HG03558 (cell line): ENCODE data around the gene ALG9.

ENCODE experiments used
- ATAC-seq: cut with Tn5 transposase; IDR thresholded peaks from one replicate; pipeline ENCODE4 v1.9.1; 2021; ENCODE audit warnings: moderate number of reproducible peaks; ENCODE audit not compliant: unreplicated experiment; ENCODE audit errors: extremely low read depth

Gene ALG9

DNA sequence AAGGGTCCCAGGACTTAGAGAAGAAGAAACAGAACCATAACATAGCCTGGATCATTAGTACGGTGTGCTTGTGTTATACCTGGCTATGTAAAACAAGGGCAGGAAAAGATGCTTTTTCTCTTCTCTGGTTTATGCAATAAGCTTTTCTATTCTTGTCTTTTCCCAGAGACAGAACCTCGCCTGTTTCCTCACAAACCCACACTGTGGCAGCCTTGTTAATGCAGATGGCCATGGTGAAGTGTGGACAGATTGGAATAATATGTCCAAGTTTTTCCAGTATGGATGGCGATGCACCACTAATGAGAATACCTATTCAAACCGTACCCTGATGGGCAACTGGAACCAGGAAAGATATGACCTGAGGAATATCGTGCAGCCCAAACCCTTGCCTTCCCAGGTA lies 10.8 kb upstream of the ALG9 start:
- no peak for ATAC-seq

DNA sequence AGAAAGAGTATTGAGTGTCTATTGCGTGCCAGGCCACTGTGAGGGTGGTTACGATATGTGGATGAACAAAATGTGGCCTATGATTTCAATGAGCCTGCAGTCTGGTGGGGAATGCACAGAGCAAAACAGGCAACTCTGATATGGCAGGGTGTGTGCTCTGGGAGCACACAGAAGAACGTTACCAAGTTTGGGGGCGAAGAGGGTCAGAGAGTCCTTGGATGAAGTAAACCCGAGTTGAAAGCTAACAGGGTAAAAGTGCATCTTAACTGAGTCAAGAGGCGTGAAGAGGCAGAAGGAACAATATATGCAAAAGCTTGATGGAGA lies 8.2 kb upstream of the ALG9 start:
- no peak for ATAC-seq

DNA sequence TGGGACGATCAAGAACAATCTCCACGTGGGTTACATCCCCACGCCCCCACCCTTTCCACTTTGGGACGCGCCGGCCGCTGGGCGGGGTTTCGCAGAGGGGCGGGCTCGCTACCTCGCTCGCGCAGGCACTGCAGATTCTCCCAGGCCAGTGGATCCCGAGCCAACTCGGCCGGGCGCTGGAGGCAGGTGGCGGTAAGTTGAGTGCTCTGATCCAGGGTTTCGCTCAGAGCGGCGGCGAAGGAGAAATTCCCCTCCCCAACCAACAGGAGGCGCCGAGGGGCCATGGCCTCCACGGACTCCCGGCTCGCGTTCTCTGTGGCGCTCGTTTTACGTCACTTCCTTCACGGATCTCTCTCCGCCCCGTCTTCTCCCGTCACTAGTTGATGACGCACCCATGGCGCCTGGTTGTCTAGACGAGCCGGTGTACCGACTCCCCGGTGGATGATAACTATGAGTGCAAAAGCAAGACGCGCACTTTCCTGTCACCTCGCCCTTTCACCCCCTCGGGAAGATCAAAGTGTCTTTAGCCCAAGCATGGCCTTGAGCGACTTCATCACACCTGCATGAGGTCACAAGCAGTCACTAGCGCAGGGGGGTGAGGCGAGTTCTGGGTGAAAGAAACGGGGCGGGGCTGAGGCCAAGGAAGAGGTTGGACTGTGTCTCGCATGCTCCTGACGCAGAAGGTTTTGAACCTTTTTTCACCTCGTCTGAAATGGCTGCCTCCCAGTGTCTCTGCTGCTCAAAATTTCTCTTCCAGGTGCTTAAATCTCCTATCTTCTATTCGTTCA lies 7.7 kb upstream of the ALG9 start, which contains the start of the genes CFAP68 and FDXACB1:
CFAP68 (plus strand) TSS at position 693 of the 788 bp plus-strand sequence; CDS start at position 713, 20 bp downstream.
FDXACB1 (minus strand) TSS at position 317 of the 788 bp plus-strand sequence; CDS start at position 284, 33 bp downstream.
- peak; percentile 68 for ATAC-seq

DNA sequence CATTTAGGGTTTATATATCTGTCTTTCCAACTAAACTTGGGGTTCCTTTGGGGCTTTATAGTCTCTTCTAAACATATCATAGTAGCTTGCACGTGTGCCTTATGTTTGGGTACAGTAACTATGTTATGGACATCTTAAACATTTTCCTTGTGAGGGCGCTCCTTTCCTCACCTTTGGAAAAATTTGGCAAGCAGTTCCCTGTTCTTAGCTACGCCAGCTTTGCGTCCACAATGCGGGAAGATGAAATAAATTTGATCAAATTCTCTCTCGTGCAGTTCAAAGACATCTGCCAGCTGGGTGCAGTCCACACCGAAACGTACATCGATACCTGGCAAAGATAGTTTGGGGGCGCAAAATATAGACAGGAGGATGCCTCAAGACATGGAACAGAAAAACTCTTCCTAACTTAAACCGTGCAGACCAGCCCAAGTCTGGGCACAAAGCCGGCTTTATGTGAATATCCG lies 7.0 kb upstream of the ALG9 start:
- ATAC-seq, result no peak

DNA sequence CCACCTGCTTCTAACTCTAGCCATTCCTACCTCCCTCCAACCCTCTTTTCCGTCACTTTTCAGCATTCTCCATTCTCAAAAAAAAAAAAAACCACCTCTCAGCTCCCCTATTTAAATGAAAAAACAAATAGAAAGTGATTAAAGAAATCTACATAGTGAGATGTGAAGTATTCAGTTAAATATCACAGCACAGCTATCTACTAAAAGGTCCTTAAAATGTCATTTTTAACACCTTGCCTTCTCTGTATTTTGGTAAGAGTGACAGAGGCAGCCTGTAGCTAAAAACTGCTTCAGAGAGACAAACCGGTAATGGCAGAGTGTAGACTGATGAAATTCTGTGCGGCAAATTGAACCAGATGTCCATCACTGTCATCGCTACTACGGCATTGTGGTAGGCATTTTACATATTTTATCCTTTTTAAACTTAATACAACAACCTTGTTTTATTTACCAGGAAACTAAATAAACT lies 346 bp upstream of the ALG9 start:
- no peak for ATAC-seq

DNA sequence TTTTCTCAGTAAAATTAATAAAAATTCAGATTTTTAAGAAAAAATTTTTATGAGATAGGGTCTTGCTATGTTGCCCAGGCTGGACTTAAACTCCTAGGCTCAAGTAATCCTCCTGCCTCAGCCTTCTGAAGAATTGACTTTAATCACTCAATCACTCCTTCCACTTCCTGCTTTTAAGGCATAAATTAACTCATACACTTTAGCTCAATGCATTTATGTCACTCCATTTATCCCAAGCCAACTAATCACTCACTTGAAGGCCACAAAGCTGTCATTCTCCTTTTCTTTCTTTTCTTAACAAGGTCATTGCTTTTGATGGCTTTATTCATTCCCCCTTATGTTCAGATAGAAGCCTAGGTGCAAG lies 877 bp downstream of the ALG9 start:
- ATAC-seq, result no peak

DNA sequence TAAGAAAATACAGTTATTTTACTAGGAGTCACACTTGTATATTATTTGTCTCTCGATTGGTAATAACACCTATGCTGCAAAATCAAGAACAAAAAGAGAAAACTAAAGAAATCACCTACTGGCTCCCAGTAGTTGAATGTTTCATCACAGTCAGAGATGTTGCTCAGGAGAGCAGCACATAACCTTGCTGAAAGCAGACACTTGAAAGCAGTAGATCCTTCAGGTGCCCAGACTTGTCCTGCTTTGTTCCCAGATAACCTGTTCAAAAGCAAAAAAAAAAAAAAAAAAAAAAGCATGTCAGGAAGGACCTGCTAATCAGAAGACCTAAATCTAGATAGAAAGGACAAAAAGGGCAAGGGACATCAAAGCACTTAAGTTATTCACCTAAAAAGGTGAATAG lies 1.3 kb downstream of the ALG9 start:
- ATAC-seq, result no peak

DNA sequence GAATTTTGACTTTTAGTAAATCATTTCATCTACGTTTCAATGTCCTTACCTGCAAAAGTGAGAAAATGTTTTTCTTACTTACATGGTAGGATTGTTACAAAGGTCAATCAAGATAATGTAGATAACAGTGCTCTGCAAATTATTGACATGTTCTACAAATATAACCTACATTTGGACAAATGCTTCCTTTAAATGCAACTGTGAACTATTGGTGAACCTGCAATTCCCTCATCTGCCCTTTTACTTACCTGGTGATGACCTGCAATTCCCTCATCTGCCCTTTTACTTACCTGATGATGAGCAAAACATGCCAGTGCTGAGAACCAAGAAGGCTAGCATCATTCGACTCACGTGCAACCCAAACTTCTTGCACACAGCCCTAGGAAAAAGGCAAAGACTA lies 11.1 kb downstream of the ALG9 start:
- ATAC-seq, result no peak

DNA sequence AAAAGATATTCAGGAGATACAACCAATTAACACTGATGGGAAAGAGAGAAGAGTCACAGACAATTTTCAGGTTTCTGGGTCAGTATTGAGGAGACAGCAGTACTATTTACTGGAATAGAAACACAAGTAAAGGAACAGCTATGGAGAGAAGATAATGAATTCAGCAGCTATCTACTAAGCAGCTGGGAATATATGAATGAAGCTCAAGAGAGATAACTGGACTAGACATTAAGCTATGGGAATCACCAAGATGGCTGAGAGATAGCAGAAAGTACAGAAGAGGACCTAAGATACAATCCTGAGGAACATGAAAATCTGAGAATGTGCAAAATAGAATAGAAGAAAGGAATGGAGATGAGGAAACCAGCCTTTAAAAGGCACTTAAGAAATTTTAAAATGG lies 15.9 kb downstream of the ALG9 start:
- ATAC-seq, result no peak

DNA sequence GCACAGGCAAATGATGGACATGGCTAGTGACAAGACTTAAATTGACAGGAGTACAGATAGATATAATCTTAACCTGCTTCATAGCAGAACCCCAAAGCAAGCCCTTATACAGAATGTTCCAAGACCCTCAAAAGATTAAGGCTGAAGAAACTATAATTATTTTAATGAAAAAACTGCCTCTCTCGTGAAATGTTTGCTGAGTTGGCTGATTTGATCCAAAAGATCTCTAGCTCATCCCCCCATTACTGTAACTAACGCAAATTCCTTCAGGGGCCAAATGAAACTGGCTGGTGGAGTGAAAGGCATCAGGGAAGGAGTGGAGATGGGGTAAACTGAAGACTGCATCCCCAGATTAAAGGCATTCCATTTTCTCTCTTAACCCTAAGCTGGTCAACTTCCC lies 19.3 kb downstream of the ALG9 start:
- no peak for ATAC-seq

DNA sequence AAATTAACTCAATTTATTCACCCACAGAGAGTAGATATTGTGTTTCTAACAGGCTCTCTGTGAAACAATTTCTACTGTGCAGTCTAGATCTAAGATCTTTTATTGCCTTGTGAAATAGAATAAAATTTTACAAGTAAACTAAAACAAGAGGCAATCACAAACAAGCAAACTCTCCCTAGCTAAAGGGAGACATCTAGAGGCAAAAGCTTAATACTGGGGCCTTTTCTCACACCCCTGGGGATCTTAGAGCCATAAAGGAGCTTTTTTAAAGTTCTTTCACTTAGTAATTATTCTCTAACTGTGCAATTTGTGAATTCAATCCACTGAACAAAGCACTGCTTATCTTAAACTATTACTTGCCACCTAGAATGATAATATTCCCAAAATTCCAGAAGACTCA lies 19.7 kb downstream of the ALG9 start:
- ATAC-seq, result no peak

DNA sequence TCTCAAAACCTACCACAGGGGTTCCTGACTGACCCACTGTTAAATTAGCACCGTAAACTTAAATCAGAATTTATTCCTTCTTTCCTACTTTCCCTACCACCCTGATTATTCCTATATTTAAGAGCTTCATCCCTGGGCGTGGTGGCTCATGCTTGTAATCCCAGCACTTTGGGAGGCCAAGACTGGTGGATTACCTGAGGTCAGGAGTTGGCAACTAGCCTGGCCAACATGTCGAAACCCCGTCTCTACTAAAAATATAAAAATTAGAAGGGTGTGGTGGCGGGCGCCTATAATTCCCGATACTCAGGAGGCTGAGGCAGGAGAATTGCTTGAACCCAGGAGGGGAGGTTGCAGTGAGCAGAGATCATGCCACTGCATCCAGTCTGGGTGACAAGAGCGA lies 20.3 kb downstream of the ALG9 start:
- ATAC-seq, result no peak

DNA sequence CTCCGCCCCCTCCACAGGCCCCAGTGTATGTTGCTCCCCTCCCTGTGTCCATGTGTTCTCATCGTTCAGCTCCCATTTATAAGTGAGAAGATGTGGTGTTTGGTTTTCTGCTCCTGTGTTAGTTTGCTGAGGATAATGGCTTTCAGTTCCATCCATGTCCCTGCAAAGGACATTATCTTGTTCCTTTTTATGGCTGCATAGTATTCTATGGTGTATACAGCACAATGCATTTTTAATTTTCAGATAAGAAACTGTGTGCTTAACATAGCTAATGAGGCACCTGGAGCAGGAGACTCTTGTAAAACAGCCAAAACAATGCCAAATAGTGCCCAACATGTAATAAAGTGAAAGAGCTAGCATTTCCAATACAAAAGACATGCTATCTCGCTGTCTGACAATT lies 21.8 kb downstream of the ALG9 start:
- ATAC-seq, result no peak

DNA sequence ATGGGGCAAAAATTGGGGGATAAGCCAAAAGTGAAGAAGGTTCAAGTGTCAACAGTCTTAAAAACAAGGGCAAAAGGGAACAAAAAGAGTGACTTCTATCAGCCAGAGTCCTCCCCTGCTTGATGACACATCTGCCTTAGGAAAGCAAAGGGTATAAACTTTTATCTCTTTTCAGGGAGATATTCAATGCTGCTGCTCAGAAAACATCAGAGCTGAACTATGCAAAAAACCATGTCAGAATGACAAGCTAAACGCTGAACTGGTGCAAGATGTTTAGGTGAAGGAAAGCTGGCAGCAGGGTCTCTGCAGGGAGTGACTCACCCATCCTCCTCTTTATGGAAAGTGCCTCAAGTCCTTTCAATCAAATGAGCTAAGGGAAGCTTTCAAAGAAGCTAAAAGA lies 24.7 kb downstream of the ALG9 start:
- ATAC-seq, result no peak

DNA sequence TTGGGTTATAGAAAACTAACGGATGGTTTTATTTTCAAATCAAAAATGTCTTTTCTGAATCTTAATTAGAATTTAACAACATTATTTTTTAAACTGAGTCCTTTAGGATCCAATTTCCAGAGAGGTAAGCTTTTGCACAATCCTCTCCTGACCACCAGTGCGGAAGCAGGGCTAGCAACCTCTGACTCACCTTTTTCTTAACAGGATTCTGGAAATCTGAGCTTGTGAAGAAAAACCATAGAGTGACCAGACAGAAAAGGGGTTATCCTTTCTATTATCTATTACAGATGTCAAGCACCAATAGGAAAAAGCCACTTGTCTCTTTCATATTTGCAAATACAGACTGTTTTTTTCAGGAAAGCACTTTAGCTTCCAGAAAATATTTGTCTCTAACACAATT lies 25.3 kb downstream of the ALG9 start:
- ATAC-seq, result no peak

DNA sequence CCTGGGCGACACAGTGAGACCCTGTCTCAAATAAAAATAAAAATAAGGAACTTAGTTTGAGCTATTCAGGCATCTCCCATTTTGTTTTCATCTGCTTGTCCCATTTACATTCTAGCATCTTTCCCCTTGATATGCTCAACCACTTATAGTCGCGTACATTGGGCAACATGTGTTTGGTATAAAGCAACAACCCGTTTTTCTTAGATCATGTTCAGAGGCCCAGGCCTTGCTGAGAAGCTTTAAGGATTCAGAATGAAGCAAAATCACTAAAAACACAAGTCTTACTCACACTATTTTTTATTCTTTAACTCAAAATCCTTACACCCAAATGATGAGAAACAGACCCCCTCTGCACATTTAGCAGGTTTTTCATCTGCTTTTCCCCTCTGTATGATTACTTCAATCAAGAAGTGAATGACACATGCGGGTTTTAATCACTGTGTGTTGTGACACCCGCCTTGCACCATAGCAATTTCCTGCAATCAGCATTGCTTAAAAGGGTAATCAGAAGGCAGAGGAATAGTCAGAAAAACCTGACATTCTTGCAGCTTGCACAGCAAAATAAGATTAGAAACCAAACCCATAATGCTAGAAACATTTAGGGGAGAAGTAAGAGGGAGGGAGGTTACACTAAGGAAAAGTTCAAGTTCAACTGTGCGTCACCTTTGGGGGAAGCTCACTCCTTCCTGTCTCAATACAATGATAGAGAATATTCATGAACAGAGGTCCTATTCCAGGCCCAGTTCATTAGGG lies 25.9 kb downstream of the ALG9 start:
- ATAC-seq, result no peak

DNA sequence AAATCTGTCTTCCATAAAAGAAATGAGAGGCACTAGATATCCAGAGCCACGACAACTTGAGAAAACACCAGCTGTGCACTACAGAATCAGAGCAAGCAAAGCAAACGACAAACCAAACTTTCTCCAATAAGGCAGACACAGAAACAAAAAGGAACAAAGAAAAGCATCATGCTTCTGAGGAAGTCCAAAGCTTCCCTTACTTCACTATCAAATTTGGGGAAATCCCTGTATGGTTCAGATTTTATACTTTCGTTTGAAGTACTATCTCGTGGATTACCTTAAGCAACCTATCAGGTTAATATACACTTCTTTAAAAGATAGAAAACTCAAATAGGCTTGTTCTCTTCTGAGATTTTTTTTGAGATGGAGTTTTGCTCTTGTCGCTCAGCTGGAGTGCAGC lies 27.7 kb downstream of the ALG9 start:
- no peak for ATAC-seq

DNA sequence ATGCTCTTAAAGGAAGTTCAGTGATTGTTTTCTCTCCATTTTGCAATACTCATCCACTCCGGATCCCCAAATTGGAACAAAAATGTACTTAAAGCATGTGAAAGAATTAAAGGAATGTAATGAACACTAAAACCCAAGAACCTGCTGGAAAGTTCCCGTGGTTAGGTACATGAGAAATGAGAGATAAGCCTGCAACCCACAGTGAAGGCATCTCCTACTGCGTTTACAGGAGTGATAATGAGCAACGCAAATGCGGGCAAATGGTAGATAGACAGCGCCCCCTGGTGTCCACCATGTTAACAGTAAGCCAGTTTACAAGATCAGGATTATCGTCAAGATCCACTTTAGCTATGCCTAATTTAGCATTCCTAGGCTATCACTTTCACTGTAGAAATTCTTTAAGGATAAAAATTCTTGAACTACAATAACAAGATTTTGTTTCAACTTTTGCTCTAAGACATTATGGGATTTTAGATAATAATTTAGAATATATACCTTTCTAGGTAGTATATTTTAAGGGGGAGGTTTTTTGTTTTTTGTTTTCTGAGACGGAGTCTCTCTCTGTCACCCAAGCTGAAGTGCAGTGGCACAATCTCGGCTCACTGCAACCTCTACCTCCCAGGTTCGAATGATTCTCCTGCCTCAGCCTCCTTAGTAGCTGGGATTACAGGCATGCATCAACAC lies 29.9 kb downstream of the ALG9 start:
- ATAC-seq, result no peak

DNA sequence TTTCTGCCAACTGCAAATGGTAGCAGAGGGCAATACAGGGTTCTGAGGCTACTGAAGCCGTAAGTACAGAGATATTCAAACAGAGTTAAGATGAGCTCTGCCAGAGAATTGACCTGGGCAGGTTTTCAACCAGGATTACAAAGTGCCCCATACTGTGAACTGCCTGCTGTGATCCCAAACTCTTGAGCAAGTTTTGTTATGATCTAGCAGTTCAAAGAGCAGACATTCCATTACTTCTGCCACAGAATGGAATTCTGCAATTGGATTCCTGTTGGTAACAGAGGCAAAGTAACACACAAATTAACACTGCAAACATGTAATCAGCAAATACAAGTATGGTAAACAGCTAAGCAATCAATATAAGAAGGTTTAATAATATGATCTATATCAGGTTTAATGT lies 31.2 kb downstream of the ALG9 start:
- ATAC-seq, result no peak

DNA sequence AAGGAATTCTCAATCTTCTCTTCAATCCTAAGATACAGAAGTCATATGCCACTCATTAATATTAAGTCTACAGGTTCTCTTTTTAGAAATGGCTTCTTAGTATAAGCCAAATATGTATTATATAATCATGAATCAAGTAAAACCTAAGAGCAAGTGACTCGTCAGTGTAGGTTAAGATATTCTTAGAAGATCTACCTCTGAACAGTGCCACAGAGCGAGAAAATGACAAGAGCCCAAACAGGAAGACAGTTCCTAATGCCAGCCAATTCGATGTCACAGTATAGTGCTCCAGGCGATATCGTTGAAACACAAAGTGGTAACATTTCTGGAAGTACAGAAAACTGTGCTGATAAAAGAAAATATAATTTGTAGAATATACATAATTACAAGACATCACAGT lies 33.3 kb downstream of the ALG9 start:
- no peak for ATAC-seq

DNA sequence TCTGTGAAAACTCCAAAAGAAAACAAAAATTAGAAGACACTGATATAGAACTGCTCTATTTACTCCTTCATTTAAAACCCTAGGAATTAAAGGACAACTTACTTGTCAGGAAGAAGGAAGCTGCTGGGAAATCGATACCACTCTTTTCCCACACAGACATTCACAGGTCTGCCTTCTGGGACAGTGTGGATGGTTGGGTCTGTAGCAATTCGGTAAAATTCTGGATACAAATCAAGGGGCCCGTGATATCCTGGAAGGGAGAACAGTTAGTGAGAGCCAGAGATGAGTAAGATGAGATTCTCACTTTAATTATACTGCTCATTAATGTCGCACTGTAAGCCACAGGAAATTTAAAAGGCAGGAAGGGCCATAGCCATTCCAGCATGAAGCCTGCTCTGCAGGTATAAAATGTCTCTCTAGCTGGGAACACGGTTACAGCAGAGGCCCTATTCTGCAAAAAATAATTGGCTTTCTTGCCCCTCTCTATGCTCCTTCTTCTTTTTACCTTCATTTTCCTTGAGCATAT lies 34.0 kb downstream of the ALG9 start:
- ATAC-seq, result no peak
